Chondrocyte (in vitro differentiated cells): ENCODE measurements around the gene IRAK3. TPM values are rescaled to one million over a fixed set of nuclear protein-coding genes. Genes with fewer than 3 reads are reported as not detected.
A peak's percentile ranks its signal among the peaks of the same experiment; 100 is the strongest.
"Not testable (repeated sequence)": the region's sequence is repeated elsewhere in the genome, so short reads cannot be mapped to it uniquely, and the experiment has no call there.

ENCODE experiments used
- DNase-seq: peaks from one replicate; pipeline ENCODE4 v3.0.0; 2021; ENCODE audit warnings: mixed read lengths, low spot score
- H3K27ac Mint-ChIP-seq: one replicate; pipeline ENCODE4 v1.8.0; 2021; ENCODE audit warnings: mild to moderate bottlenecking, moderate library complexity, mixed read lengths; ENCODE audit not compliant: unreplicated experiment
- H3K27me3 Mint-ChIP-seq: 2 replicates; pipeline ENCODE4 v1.8.0; 2021; ENCODE audit warnings: low read depth, mixed read lengths
- H3K36me3 Mint-ChIP-seq: 2 replicates; pipeline ENCODE4 v1.8.0; 2021; ENCODE audit warnings: low read depth, mixed read lengths
- H3K4me1 Mint-ChIP-seq: 2 replicates; pipeline ENCODE4 v1.8.0; 2021; ENCODE audit warnings: low read depth, mild to moderate bottlenecking, mixed read lengths
- H3K4me3 Mint-ChIP-seq: one replicate; pipeline ENCODE4 v1.8.0; 2021; ENCODE audit warnings: mild to moderate bottlenecking, moderate library complexity, mixed read lengths; ENCODE audit not compliant: unreplicated experiment
- H3K9me3 Mint-ChIP-seq: 2 replicates; pipeline ENCODE4 v1.8.0; 2021; ENCODE audit warnings: low read depth, mixed read lengths
- total RNA-seq: library from RNA; stranded (reverse); gene quantifications from 3 replicates; pipeline ENCODE4 v1.2.1, GENCODE V29; 2021
- TF ChIP-seq, protein P1 (sequence below): fragments of 200-600 bp; sonication (generic); IDR thresholded peaks from 2 replicates; pipeline ENCODE4 v1.5.0; 2021; ENCODE audit warnings: antibody characterized with exemption, mild to moderate bottlenecking, moderate library complexity

Gene IRAK3
- total RNA-seq, 1 donor from 2014 or later, result 1.9 TPM

DNA sequence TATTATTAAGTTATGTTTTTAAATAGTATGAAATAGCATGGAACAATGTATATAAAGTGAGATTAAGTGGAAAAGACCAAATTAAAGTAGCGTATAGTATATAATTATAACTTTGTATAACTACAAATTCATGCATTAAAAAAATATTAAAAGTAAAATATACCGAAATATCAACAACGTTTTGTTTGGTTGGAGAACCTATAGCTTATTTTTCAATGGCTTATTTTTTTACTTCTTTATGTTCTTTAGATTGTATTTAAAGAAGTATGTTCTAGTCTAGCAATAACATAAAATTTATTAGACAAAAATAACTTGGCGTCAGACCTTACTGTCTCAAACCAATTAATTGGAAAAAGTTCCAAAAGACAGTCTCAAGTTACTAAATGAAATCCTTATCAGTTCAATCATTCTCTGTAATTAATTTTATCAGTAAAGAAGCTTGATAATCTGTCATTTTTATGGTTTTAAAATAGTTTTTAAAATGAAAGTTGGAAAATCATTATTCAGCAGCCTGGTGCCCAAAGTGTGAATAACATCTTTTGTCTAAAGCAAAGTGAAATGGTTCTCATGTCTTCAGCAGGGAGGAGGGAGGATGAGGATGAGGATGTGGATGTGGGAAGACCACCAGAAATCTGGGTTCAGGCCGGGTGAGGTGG, 46.7 kb downstream of the IRAK3 start:
- Mint-ChIP-seq H3K27me3 (peaks cover 3% of the 10 kb centered on the region), H3K36me3 (no peaks in the 10 kb centered on the region), H3K4me1 (peaks cover 6% of the 10 kb centered on the region), H3K27ac (no peak overlapping the region), H3K4me3 (peak overlapping the region; percentile 71), H3K9me3 (no peaks in the 10 kb centered on the region)
- no peak for DNase-seq
- TF ChIP-seq, protein P1, sequence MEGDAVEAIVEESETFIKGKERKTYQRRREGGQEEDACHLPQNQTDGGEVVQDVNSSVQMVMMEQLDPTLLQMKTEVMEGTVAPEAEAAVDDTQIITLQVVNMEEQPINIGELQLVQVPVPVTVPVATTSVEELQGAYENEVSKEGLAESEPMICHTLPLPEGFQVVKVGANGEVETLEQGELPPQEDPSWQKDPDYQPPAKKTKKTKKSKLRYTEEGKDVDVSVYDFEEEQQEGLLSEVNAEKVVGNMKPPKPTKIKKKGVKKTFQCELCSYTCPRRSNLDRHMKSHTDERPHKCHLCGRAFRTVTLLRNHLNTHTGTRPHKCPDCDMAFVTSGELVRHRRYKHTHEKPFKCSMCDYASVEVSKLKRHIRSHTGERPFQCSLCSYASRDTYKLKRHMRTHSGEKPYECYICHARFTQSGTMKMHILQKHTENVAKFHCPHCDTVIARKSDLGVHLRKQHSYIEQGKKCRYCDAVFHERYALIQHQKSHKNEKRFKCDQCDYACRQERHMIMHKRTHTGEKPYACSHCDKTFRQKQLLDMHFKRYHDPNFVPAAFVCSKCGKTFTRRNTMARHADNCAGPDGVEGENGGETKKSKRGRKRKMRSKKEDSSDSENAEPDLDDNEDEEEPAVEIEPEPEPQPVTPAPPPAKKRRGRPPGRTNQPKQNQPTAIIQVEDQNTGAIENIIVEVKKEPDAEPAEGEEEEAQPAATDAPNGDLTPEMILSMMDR, result peak; percentile 69

DNA sequence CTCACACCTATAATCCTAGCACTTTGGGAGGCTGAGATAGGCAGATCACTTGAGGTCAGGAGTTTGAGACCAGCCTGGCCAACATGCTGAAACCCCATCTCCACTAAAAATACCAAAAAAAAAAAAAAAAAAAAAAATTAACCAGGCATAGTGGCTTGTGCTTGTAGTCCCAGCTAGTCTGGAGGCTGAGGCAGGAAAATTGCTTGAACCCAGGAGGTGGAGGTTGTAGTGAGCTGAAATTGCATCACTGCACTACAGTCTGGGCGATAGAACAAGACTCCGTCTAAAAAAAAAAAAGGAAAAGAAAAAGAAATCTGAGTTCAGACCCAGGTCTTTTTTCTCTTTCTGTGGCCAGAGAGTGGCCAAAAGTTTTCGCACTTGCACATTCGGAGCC, 47.3 kb downstream of the IRAK3 start:
- not testable (repeated sequence) for H3K27ac Mint-ChIP-seq, H3K27me3 Mint-ChIP-seq, H3K9me3 Mint-ChIP-seq, H3K36me3 Mint-ChIP-seq, H3K4me1 Mint-ChIP-seq, DNase-seq
- peak overlapping the region; percentile 71 for H3K4me3 Mint-ChIP-seq

DNA sequence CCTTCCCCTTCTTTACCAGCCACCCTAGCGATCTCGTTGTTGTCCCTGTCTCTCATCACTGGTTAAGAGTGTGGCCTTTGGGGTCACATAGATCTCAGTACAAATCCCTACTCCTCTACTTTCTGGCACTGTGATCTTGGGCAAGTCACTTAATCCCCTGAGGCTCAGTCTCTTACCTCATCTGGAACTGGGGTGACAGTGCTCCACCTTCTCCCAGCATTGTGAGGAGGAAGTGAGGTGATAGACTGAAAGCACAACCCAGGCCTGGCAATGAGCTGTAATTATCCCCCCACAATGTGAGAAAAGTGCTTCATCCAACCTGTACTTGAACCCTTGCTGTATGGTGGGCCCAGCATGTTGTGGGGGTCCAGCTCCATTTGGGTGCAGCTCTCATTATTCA, 48.0 kb downstream of the IRAK3 start:
- Mint-ChIP-seq H3K4me3 (no peak overlapping the region), H3K27me3 (peaks cover 3% of the 10 kb centered on the region), H3K36me3 (no peaks in the 10 kb centered on the region), H3K27ac (no peak overlapping the region), H3K9me3 (no peaks in the 10 kb centered on the region), H3K4me1 (peaks cover 11% of the 10 kb centered on the region)
- TF ChIP-seq, protein P1, result no peak
- DNase-seq, result no peak

DNA sequence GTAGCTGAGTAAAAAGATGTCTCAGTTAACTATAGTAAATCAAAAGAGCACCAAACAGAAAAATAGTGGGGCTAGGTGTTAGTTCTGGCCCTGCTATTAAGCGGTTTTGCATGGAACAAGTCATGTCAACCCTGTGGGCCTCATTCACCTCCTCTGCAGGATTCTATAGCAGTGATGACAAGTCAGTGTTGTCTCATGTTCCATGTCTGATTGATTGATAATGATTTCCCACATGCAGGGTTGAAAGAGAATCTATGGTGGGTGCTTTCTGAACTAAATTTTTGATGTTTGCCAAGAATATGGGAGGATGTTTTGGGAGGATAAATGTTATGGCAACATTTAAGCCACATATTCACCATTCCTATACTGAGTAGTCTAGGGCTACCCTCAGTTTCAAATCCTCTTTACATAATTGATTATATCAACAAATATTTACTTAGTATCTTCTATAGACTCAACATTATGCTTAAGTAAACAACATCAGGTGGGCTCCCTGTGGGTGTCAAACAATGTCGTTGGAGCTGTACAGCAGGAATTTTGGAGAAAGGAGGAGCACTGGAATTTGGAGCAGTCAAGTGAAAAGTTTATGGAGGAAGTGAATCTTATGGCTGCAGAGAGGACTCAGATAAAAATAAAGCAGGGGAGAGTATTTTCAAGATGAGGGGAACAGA, 48.6 kb downstream of the IRAK3 start:
- H3K27ac Mint-ChIP-seq, result no peak overlapping the region
- H3K4me1 Mint-ChIP-seq, result peaks cover 11% of the 10 kb centered on the region
- no peaks in the 10 kb centered on the region for H3K36me3 Mint-ChIP-seq
- DNase-seq, result no peak
- no peaks in the 10 kb centered on the region for H3K9me3 Mint-ChIP-seq
- H3K4me3 Mint-ChIP-seq, result no peak overlapping the region
- TF ChIP-seq, protein P1, result no peak
- H3K27me3 Mint-ChIP-seq, result peaks cover 3% of the 10 kb centered on the region

DNA sequence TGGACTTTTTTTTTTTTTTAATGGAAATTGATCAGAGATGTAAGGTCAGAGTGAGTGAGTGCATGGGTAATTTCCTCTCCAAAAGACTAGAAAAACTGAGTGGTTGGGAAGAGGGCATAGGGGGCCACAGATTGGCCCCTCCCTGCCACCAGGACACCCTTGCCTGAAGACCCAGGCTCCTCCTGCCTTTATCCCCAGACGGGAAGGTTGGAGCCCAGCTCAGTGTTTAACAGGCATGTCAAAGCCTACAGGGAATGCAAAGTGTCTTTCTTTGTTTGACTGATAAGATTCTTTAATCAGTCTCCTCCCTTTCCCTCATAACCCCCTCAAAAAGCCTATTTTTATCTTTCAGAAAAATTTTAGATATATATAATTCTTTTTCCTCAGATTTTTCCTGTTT, 50.3 kb downstream of the IRAK3 start:
- peaks cover 8% of the 10 kb centered on the region for H3K4me1 Mint-ChIP-seq
- H3K27ac Mint-ChIP-seq, result no peak overlapping the region
- DNase-seq, result no peak
- H3K9me3 Mint-ChIP-seq, result no peaks in the 10 kb centered on the region
- H3K4me3 Mint-ChIP-seq, result no peak overlapping the region
- TF ChIP-seq, protein P1, result no peak
- H3K27me3 Mint-ChIP-seq, result peaks cover 3% of the 10 kb centered on the region
- no peaks in the 10 kb centered on the region for H3K36me3 Mint-ChIP-seq
